Body of pancreas (tissue), 4 donors: ENCODE results near the gene G6PD. TPM values are rescaled to one million over a fixed set of nuclear protein-coding genes. Genes with fewer than 3 reads are reported as not detected.

Source experiments
- ATAC-seq: fragments of 150-250 bp; one replicate; pipeline ENCODE4 v1.9.1; 2016
- DNase-seq, 4 donors: peaks; one replicate each; pipeline ENCODE4 v3.0.0-alpha.2; 2019
- H3K27ac ChIP-seq, 4 donors: fragments of 200-600 bp; sonication (generic); 1 replicate in 3 of 4; 2 replicates in 1 of 4; pipeline versions ENCODE4 v1.5.1 to v1.6.1; 2016 to 2019; ENCODE audit warnings: mild to moderate bottlenecking in 1 of 4, mixed read lengths in 1 of 4, moderate library complexity in 1 of 4
- H3K27me3 ChIP-seq, 2 donors: fragments of 200-600 bp; sonication (generic); one replicate each; pipeline ENCODE4 v1.6.0; 2016; ENCODE audit warnings: mild to moderate bottlenecking in 1 of 2
- H3K36me3 ChIP-seq, 2 donors: fragments of 200-600 bp; sonication (generic); replicated peaks in 1 of 2; 2 replicates each; pipeline ENCODE4 v1.5.1; 2016; ENCODE audit warnings: low read depth in 2 of 2; ENCODE audit not compliant: insufficient read depth in 1 of 2
- H3K4me1 ChIP-seq: fragments of 200-600 bp; sonication (generic); one replicate; pipeline ENCODE4 v1.6.0; 2016
- H3K4me3 ChIP-seq, 2 donors: fragments of 200-600 bp; sonication (generic); 1 replicate in 1 of 2; 2 replicates in 1 of 2; pipeline ENCODE4 v1.5.1; 2016 to 2019
- H3K9me3 ChIP-seq, 3 donors: fragments of 200-600 bp; sonication (generic); 1 replicate in 2 of 3; 2 replicates in 1 of 3; pipeline ENCODE4 v1.5.1; 2016
- CTCF ChIP-seq, 7 experiments: fragments of 450-650 bp in 4 of 7; fragments of 200-600 bp in 3 of 7; sonication (generic) in 3 of 7; IDR thresholded peaks; one replicate each; pipeline ENCODE4 v1.5.1; 2016 to 2019; ENCODE audit warnings: antibody characterized with exemption in 7 of 7
- POLR2A ChIP-seq, 3 donors: fragments of 450-650 bp; IDR thresholded peaks; one replicate each; pipeline ENCODE4 v1.6.1; 2016; ENCODE audit warnings: antibody characterized with exemption in 3 of 3, mild to moderate bottlenecking in 2 of 3
- WGBS, 2 donors: methylation state at CpG; one replicate each; pipeline ENCODE4 v1.1.5; 2017; 5-methylcytosine and 5-hydroxymethylcytosine counted together
- intact Hi-C: fragments of 100-400 bp; cut with DNase I; formaldehyde crosslinking; loops from one replicate; pipeline ENCODE4 v1.15.1; 2023
- total RNA-seq, 2 donors: library from RNA; depleted of rRNA; stranded (reverse); fragments of >200 nt; gene quantifications; one replicate each; pipeline ENCODE4 v1.1.0, GENCODE V29; 2016

The G6PD gene
- total RNA-seq, 2 donors from 2014 or later: 7.6 to 16.1 TPM

- H3K27me3 ChIP-seq: no peaks in the 10 kb centered on the region
- intact Hi-C loops: no loop called here
- no peak overlapping the region for H3K4me3 ChIP-seq
- TF ChIP-seq POLR2A (IDR thresholded peaks at IDR 0.05) (no peak), CTCF (IDR thresholded peaks at IDR 0.05) (no peak)
- DNase-seq (no peak), ATAC-seq (no peak)
- H3K9me3 ChIP-seq: no peaks in the 10 kb centered on the region
- H3K36me3 ChIP-seq: no peaks in the 10 kb centered on the region
- WGBS, 2 donors: 71 to 92% methylated on average over 1 of the region's 1 CpG
- peaks cover 14% of the 10 kb centered on the region for H3K4me1 ChIP-seq
- no peak overlapping the region for H3K27ac ChIP-seq
Observed at GRCh38 chrX:154549766-154550165, 3.1 kb upstream of the G6PD start.

- Histone ChIP-seq H3K27me3 (no peaks in the 10 kb centered on the region), H3K27ac (peak overlapping the region; percentile 64 to 93 (median 80)), H3K36me3 (no peaks in the 10 kb centered on the region), H3K4me1 (peaks cover 14% of the 10 kb centered on the region), H3K4me3 (peak overlapping the region; percentile 41 to 45), H3K9me3 (no peaks in the 10 kb centered on the region)
- intact Hi-C loops: no loop called here
- DNase-seq (no peak), ATAC-seq (no peak)
- TF ChIP-seq CTCF (IDR thresholded peaks at IDR 0.05): no peak
- no peak for TF ChIP-seq POLR2A (IDR thresholded peaks at IDR 0.05)
- 0 to 1% methylated on average over 8 to 9 of the region's 9 CpGs for WGBS, 2 donors
Observed at GRCh38 chrX:154548028-154548316, 1.3 kb upstream of the G6PD start.

GRCh38 chrX:154547245-154548027, 790 bp upstream of the G6PD start, which contains the start of gene IKBKG:
IKBKG (plus strand) TSS chrX:154547620; CDS start chrX:154552003, 4,383 bp downstream.
- Histone ChIP-seq H3K4me3 (peak within 1 kb of the TSS; percentile 41 to 45), H3K27me3 (no peaks in the 10 kb centered on the region), H3K36me3 (no peaks in the 10 kb centered on the region), H3K4me1 (peaks cover 14% of the 10 kb centered on the region), H3K9me3 (no peaks in the 10 kb centered on the region), H3K27ac (peak within 1 kb of the TSS; percentile 64 to 93 (median 80))
- WGBS, 2 donors: 0 to 1% methylated on average over 4 to 56 of the region's 69 CpGs
- DNase-seq (peak; percentile 88 to 90 (median 90)), ATAC-seq (peak; percentile 95)
- TF ChIP-seq CTCF (IDR thresholded peaks at IDR 0.05) (no peak), POLR2A (IDR thresholded peaks at IDR 0.05) (peak; percentile 24 to 63 (median 62))
- intact Hi-C loops: no loop called here

- Histone ChIP-seq H3K36me3 (no peaks in the 10 kb centered on the region), H3K27me3 (no peaks in the 10 kb centered on the region), H3K27ac (no peak overlapping the region), H3K9me3 (no peaks in the 10 kb centered on the region), H3K4me3 (no peak overlapping the region), H3K4me1 (peaks cover 23% of the 10 kb centered on the region)
- DNase-seq (no peak), ATAC-seq (no peak)
- intact Hi-C loops: no loop called here
- no peak for TF ChIP-seq POLR2A (IDR thresholded peaks at IDR 0.05)
- no peak for TF ChIP-seq CTCF (IDR thresholded peaks at IDR 0.05)
- WGBS, 2 donors: 78 to 88% methylated on average over 6 to 17 of the region's 17 CpGs
Observed at GRCh38 chrX:154545673-154546274, 872 bp downstream of the G6PD start.
